ENCODE data around the gene FHOD3. TPM values are rescaled to one million over a fixed set of nuclear protein-coding genes. Genes with fewer than 3 reads are reported as not detected.

FHOD3 gene
- total RNA-seq, 4 donors from 2014 or later = 15.6 to 25.9 (median 21.6) TPM

DNA sequence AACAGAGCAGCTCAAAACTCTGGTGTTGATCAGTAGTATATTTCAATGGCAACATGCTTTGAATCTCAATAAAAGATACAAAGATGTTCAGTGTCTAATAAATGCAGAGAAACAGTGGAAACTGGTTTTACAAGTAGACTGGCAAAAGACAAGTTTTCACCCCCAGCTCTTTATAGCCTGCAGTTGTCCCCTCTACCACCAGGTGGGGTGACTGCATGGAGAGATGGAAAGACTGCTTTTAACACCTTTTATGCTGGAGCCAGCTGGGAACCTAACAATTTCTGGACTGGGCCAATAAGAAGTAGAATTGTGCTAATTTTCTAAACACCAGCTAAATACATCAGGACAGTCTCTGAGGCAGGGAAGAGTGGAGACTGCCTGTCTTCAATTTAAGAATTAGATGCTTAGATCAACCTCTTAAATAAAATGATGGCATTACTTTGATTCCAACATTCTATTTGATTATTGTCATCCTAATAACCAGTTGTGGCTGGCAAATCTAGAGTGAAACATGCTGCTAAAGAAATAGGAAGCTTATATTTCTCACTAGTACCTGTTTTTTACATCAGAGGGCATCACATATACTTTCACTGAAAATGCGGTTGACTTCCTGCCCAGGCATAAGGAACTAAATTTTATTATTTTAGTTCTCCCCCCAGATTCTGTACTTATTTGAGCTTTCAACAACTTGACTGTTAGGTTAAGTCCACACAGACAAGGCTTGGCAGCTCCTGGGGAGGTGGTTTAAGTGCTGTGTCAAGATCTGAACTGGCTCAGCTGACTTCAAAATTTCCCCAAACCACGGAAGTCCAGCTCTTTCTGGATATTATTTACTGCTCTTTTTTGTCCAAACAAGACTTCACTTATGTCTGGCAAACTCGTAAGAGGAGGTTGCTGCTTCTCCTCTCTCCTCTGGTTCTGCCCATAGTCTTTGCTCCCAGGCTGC, 390.8 kb downstream of the FHOD3 start:
- Histone ChIP-seq H3K36me3 (no peaks in the 10 kb centered on the region), H3K4me3 (no peak overlapping the region), H3K4me1 (peaks cover 0 to 31% (median 4%) of the 10 kb centered on the region in 4 donors), H3K9me3 (peaks cover 0 to 9% (median 0%) of the 10 kb centered on the region in 4 donors), H3K27me3 (no peaks in the 10 kb centered on the region), H3K27ac (no peak overlapping the region)
- DNase-seq (ENCODE audit: low spot score in 2 of 2) = peak; percentile 68 to 89
- WGBS, 2 donors = 55 to 60% methylated on average over 3 of the region's 3 CpGs
- TF ChIP-seq POLR2A (IDR thresholded peaks at IDR 0.05) = no peak
- no peak for TF ChIP-seq EP300 (IDR thresholded peaks at IDR 0.05)
- TF ChIP-seq CTCF (IDR thresholded peaks at IDR 0.05) = peak; percentile 73 to 89 (median 83)

DNA sequence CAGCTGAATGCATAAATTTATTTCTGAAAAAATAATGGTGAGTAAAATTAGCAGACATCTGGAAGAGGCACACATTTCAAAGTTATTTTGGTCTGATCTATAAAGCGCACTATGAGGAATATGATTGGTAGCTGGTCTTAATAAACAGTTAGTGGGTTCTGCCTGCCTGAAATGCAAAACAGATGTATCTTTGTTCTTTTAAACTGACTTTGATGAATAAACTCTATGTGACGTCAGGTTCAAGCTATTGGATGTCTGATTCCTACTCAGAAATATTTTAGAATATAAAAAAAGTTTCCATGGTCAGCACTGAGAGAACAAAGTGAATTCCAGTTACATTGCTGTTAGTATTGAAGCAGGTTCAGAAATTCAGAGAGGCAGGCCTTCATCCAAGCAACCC, 394.9 kb downstream of the FHOD3 start:
- H3K27ac ChIP-seq = peak overlapping the region; percentile 67 to 86 (median 78)
- TF ChIP-seq POLR2A (IDR thresholded peaks at IDR 0.05) = no peak
- no peak for TF ChIP-seq CTCF (IDR thresholded peaks at IDR 0.05)
- no peak for TF ChIP-seq EP300 (IDR thresholded peaks at IDR 0.05)
- H3K4me1 ChIP-seq = peaks cover 0 to 34% (median 4%) of the 10 kb centered on the region in 4 donors
- H3K4me3 ChIP-seq = peak overlapping the region in 2 of 4 donors; percentile 16 to 44
- DNase-seq (ENCODE audit: low spot score in 2 of 2) = no peak
- no peaks in the 10 kb centered on the region for H3K36me3 ChIP-seq
- H3K27me3 ChIP-seq = no peaks in the 10 kb centered on the region
- 25 to 29% methylated on average over 2 of the region's 2 CpGs for WGBS, 2 donors
- no peaks in the 10 kb centered on the region for H3K9me3 ChIP-seq

DNA sequence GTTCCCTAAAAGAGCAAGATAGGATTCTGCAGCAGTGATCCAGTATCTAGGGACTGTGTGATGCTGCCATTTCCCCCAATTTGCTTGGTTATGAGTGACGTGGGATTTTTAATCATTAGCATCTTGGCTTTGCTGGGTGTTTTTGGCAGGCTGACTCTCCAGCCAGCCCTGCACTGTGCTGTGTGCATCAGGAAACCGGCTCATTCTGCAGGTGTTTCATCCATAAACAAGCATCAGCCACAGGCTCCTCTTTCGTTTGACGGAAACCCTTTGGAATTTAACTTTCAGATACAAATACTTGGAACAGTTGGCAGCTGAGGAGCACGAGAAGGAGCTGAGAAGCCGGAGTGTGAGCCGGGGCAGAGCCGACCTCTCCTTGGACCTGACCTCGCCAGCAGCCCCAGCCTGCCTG, 395.4 kb downstream of the FHOD3 start:
- H3K27ac ChIP-seq = peak overlapping the region; percentile 67 to 86 (median 78)
- peak overlapping the region; percentile 16 to 44 (median 22) for H3K4me3 ChIP-seq
- H3K36me3 ChIP-seq = no peaks in the 10 kb centered on the region

DNA sequence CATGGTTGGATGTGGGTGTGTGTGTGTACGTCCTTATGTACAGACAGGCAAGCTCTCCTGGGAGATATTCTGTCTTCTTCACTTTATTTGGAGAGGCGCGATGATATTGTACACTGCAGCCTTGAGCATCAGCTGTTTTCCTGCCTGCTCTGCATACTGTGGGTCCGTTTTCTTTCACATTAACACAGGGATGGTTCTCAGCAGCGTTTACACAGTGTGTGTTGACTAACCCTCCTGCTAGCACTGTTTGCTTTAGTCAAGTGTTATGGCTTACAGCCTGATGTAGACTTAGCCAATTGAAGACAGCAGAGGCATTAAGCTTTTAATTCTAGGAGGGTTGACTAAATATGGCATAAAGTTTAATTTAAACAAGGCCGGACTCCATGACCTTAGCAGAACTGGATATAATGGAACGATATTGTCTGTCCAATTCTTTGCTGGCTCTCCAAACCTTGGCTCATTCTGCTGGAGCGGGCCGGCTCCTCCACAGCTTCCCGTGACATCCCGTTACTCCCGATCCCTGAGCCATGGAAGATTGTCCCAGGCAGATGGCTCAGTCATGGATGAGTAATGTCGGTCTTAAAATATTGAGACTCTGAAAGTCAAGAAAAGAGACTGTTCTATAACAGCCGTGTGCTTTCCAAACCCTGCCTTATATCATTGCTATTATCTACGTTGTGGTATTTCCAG, 396.6 kb downstream of the FHOD3 start:
- Histone ChIP-seq H3K4me1 (peaks cover 0 to 29% (median 0%) of the 10 kb centered on the region in 4 donors), H3K36me3 (no peaks in the 10 kb centered on the region), H3K27me3 (no peaks in the 10 kb centered on the region), H3K4me3 (peak overlapping the region; percentile 4 to 44 (median 24)), H3K27ac (peak overlapping the region; percentile 67 to 86 (median 78)), H3K9me3 (no peaks in the 10 kb centered on the region)
- TF ChIP-seq EP300 (IDR thresholded peaks at IDR 0.05) (peak in 1 of 2 donors; percentile 15), CTCF (IDR thresholded peaks at IDR 0.05) (no peak)
- 37 to 50% methylated on average over 15 of the region's 15 CpGs for WGBS, 2 donors
- DNase-seq (ENCODE audit: low spot score in 2 of 2) = no peak

More for the DNA sequence above, 395.4 kb downstream of the FHOD3 start:
- no peak for DNase-seq (ENCODE audit: low spot score in 2 of 2)
- 13 to 16% methylated on average over 9 of the region's 9 CpGs for WGBS, 2 donors
- no peaks in the 10 kb centered on the region for H3K27me3 ChIP-seq
- TF ChIP-seq EP300 (IDR thresholded peaks at IDR 0.05) (no peak), CTCF (IDR thresholded peaks at IDR 0.05) (no peak), POLR2A (IDR thresholded peaks at IDR 0.05) (no peak)
- no peaks in the 10 kb centered on the region for H3K9me3 ChIP-seq
- H3K4me1 ChIP-seq = peaks cover 0 to 34% (median 4%) of the 10 kb centered on the region in 4 donors
